MG63 (cell line): ENCODE data around the gene CSPG4. TPM values are rescaled to one million over a fixed set of nuclear protein-coding genes. Genes with fewer than 3 reads are reported as not detected.
"Not testable (repeated sequence)": the region's sequence is repeated elsewhere in the genome, so short reads cannot be mapped to it uniquely, and the experiment has no call there.

Experiments used
- DNase-seq: peaks from one replicate; pipeline ENCODE4 v3.0.0-alpha.2; 2020
- H3K27me3 ChIP-seq: fragments of 250-450 bp; sonication (Bioruptor Pico); 2 replicates; pipeline ENCODE4 v1.5.1; 2020; ENCODE audit warnings: mild to moderate bottlenecking, moderate library complexity
- H3K36me3 ChIP-seq: fragments of 250-450 bp; sonication (Bioruptor Pico); 2 replicates; pipeline ENCODE4 v1.5.1; 2020; ENCODE audit warnings: mild to moderate bottlenecking, moderate library complexity
- H3K4me3 ChIP-seq: fragments of 250-450 bp; sonication (Bioruptor Pico); 2 replicates; pipeline ENCODE4 v1.5.1; 2020; ENCODE audit warnings: mild to moderate bottlenecking, moderate library complexity
- H3K9me3 ChIP-seq: fragments of 250-450 bp; sonication (Bioruptor Pico); 2 replicates; pipeline ENCODE4 v1.5.1; 2020; ENCODE audit warnings: mild to moderate bottlenecking, moderate library complexity
- total RNA-seq: library from RNA; depleted of rRNA; stranded (reverse); fragments of >200 nt; shearing (Covaris generic); gene quantifications from 2 replicates; pipeline ENCODE4 v1.2.3, GENCODE V29; 2014; ENCODE audit warnings: low replicate concordance

Gene CSPG4
- total RNA-seq, 1 experiment from 2014 or later, result 19.6 TPM

GRCh38 chr15:75688831-75689230 is 23.8 kb downstream of the CSPG4 start:
- no peak for DNase-seq
- Histone ChIP-seq H3K9me3 (no peaks in the 10 kb centered on the region), H3K27me3 (no peaks in the 10 kb centered on the region), H3K4me3 (no peak overlapping the region), H3K36me3 (peaks cover 11% of the 10 kb centered on the region)

GRCh38 chr15:75688278-75688557 is 24.4 kb downstream of the CSPG4 start:
- DNase-seq, result no peak

GRCh38 chr15:75687486-75688277 is 25.0 kb downstream of the CSPG4 start:
- H3K36me3 ChIP-seq, result peaks cover 11% of the 10 kb centered on the region
- H3K4me3 ChIP-seq, result no peak overlapping the region
- H3K9me3 ChIP-seq, result no peaks in the 10 kb centered on the region
- H3K27me3 ChIP-seq, result no peaks in the 10 kb centered on the region
- DNase-seq, result no peak

More at GRCh38 chr15:75688278-75688557, 24.4 kb downstream of the CSPG4 start:
- Histone ChIP-seq H3K9me3 (no peaks in the 10 kb centered on the region), H3K4me3 (no peak overlapping the region), H3K27me3 (no peaks in the 10 kb centered on the region), H3K36me3 (peaks cover 11% of the 10 kb centered on the region)

GRCh38 chr15:75686212-75686642 is 26.4 kb downstream of the CSPG4 start:
- H3K9me3 ChIP-seq, H3K4me3 ChIP-seq, H3K27me3 ChIP-seq: not testable (repeated sequence)
- DNase-seq, result peak; percentile 77
- H3K36me3 ChIP-seq, result peaks cover 11% of the 10 kb centered on the region

GRCh38 chr15:75685195-75685594 is 27.5 kb downstream of the CSPG4 start:
- H3K27me3 ChIP-seq, result no peaks in the 10 kb centered on the region
- peaks cover 11% of the 10 kb centered on the region for H3K36me3 ChIP-seq
- H3K9me3 ChIP-seq, result no peaks in the 10 kb centered on the region
- no peak overlapping the region for H3K4me3 ChIP-seq
- no peak for DNase-seq

GRCh38 chr15:75684648-75685047 is 28.0 kb downstream of the CSPG4 start:
- DNase-seq, result no peak
- Histone ChIP-seq H3K4me3 (no peak overlapping the region), H3K9me3 (no peaks in the 10 kb centered on the region), H3K36me3 (peaks cover 11% of the 10 kb centered on the region), H3K27me3 (no peaks in the 10 kb centered on the region)

- H3K36me3 ChIP-seq, result peaks cover 12% of the 10 kb centered on the region
- H3K9me3 ChIP-seq, H3K27me3 ChIP-seq, H3K4me3 ChIP-seq: not testable (repeated sequence)
- peak; percentile 54 for DNase-seq
Observed at GRCh38 chr15:75683646-75684312, 28.9 kb downstream of the CSPG4 start.

- Histone ChIP-seq H3K4me3 (no peak overlapping the region), H3K27me3 (no peaks in the 10 kb centered on the region), H3K36me3 (peaks cover 14% of the 10 kb centered on the region), H3K9me3 (no peaks in the 10 kb centered on the region)
- no peak for DNase-seq
Observed at GRCh38 chr15:75682181-75683135, 30.2 kb downstream of the CSPG4 start.

- Histone ChIP-seq H3K9me3 (no peaks in the 10 kb centered on the region), H3K36me3 (peaks cover 11% of the 10 kb centered on the region), H3K4me3 (no peak overlapping the region), H3K27me3 (no peaks in the 10 kb centered on the region)
- DNase-seq, result no peak
Observed at GRCh38 chr15:75680007-75680789, 32.5 kb downstream of the CSPG4 start.

GRCh38 chr15:75678324-75678690 is 34.3 kb downstream of the CSPG4 start:
- not testable (repeated sequence) for H3K27me3 ChIP-seq, DNase-seq, H3K4me3 ChIP-seq, H3K9me3 ChIP-seq, H3K36me3 ChIP-seq

- no peak for DNase-seq
- no peaks in the 10 kb centered on the region for H3K27me3 ChIP-seq
Observed at GRCh38 chr15:75677465-75678323, 35.0 kb downstream of the CSPG4 start.

GRCh38 chr15:75676688-75677464 is 35.8 kb downstream of the CSPG4 start:
- Histone ChIP-seq H3K27me3 (no peaks in the 10 kb centered on the region), H3K36me3 (peaks cover 2% of the 10 kb centered on the region), H3K4me3 (no peak overlapping the region), H3K9me3 (no peaks in the 10 kb centered on the region)
- DNase-seq, result no peak

More at GRCh38 chr15:75677465-75678323, 35.0 kb downstream of the CSPG4 start:
- H3K36me3 ChIP-seq, result peaks cover 2% of the 10 kb centered on the region
- H3K9me3 ChIP-seq, result no peaks in the 10 kb centered on the region
- no peak overlapping the region for H3K4me3 ChIP-seq

- Histone ChIP-seq H3K27me3 (no peaks in the 10 kb centered on the region), H3K36me3 (peaks cover 2% of the 10 kb centered on the region), H3K9me3 (no peaks in the 10 kb centered on the region), H3K4me3 (no peak overlapping the region)
- no peak for DNase-seq
Observed at GRCh38 chr15:75675579-75676404, 36.9 kb downstream of the CSPG4 start.

GRCh38 chr15:75674366-75674765 is 38.3 kb downstream of the CSPG4 start:
- Histone ChIP-seq H3K4me3 (no peak overlapping the region), H3K27me3 (no peaks in the 10 kb centered on the region), H3K9me3 (no peaks in the 10 kb centered on the region), H3K36me3 (peaks cover 2% of the 10 kb centered on the region; the same call in 1 of the 2 replicates)
- DNase-seq, result no peak
